GM12878 (cell line): ENCODE measurements around the gene IRF2. TPM values are rescaled to one million over a fixed set of nuclear protein-coding genes. Genes with fewer than 3 reads are reported as not detected.

Experiments
- ATAC-seq: fragments of 200-7000 bp; cut with Tn5 transposase; 3 replicates; pipeline ENCODE4 v1.9.1; 2020; ENCODE audit warnings: mild to moderate bottlenecking, moderate library complexity
- BruUV-seq: library from RNA; stranded (reverse); fragments of 400-500 nt; replicated peaks from 2 replicates; lab custom pipeline; 2021; lab: Mats Ljungman, UMichigan
- CTCF ChIA-PET: fragments of 300-600 bp; sonication (Branson Sonifier 250); formaldehyde crosslinking; extraction: SDS; loops from one replicate; lab custom pipeline; 2021; ENCODE audit warnings: inconsistent platforms; lab: Yijun Ruan, JAX
- POLR2A ChIA-PET: fragments of 350-600 bp; formaldehyde crosslinking; extraction: SDS; loops from one replicate; lab custom pipeline; 2021; ENCODE audit warnings: inconsistent platforms; lab: Charles Lee
- RAD21 ChIA-PET: fragments of 300-600 bp; sonication (Branson Sonifier 250); formaldehyde crosslinking; loops from one replicate; lab custom pipeline; 2023; ENCODE audit warnings: antibody characterized with exemption; ENCODE audit not compliant: unreplicated experiment; lab: Charles Lee
- SMC1A ChIA-PET: fragments of 300-600 bp; sonication (Branson Sonifier 250); formaldehyde crosslinking; loops from one replicate; lab custom pipeline; 2023; ENCODE audit not compliant: unreplicated experiment, uncharacterized antibody; lab: Charles Lee
- DNase-seq: peaks from one replicate; pipeline ENCODE4 v3.0.0-alpha.2; 2011; ENCODE audit warnings: low read depth, low spot score
- FAIRE-seq: peaks from 3 replicates; lab custom pipeline; 2011; peaks lifted over from hg19 to GRCh38; lab: Jason Lieb, UNC
- H2AFZ ChIP-seq: 2 replicates; pipeline ENCODE4 v1.6.0; 2011; ENCODE audit warnings: low read depth, low read length, control low read depth; ENCODE audit not compliant: control insufficient read depth
- H3K27ac ChIP-seq: 2 replicates; pipeline ENCODE4 v1.5.1; 2011; ENCODE audit warnings: control low read depth; ENCODE audit not compliant: control insufficient read depth, insufficient read depth
- H3K27me3 ChIP-seq, 2 experiments: replicated peaks in 1 of 2; 2 replicates each; pipeline versions ENCODE4 v1.6.0 to v1.6.1; 2011; ENCODE audit warnings: low read length in 1 of 2; ENCODE audit not compliant: control insufficient read depth in 2 of 2, insufficient read depth in 2 of 2
- H3K36me3 ChIP-seq, 2 experiments: 2 replicates each; pipeline ENCODE4 v1.5.1; 2011; ENCODE audit warnings: low read length in 1 of 2; ENCODE audit not compliant: control insufficient read depth in 2 of 2, insufficient read depth in 2 of 2
- H3K4me1 ChIP-seq: 2 replicates; pipeline ENCODE4 v1.6.1; 2011; ENCODE audit warnings: mild to moderate bottlenecking, low read length, moderate library complexity, mixed read lengths; ENCODE audit not compliant: control insufficient read depth, insufficient read depth
- H3K4me2 ChIP-seq: 2 replicates; pipeline ENCODE4 v1.6.0; 2011; ENCODE audit warnings: control low read depth; ENCODE audit not compliant: control insufficient read depth, insufficient read depth
- H3K4me3 ChIP-seq: fragments of 200-600 bp; sonication (generic); 2 replicates; pipeline ENCODE4 v1.5.1; 2016
- H3K79me2 ChIP-seq: 2 replicates; pipeline ENCODE4 v1.6.0; 2011; ENCODE audit warnings: low read length; ENCODE audit not compliant: control insufficient read depth, insufficient read depth
- H3K9ac ChIP-seq: 2 replicates; pipeline ENCODE4 v1.8.0; 2011; ENCODE audit warnings: low read length, control low read depth, mixed read lengths; ENCODE audit not compliant: control insufficient read depth, insufficient read depth
- H3K9me3 ChIP-seq: replicated peaks from 3 replicates; pipeline ENCODE4 v1.5.1; 2011; ENCODE audit warnings: mild to moderate bottlenecking, low read length; ENCODE audit not compliant: control insufficient read depth, insufficient read depth
- H4K20me1 ChIP-seq: 2 replicates; pipeline ENCODE4 v1.6.0; 2011; ENCODE audit not compliant: control insufficient read depth, insufficient read depth
- FOXK2 ChIP-seq: fragments of 450-650 bp; IDR thresholded peaks from 2 replicates; pipeline ENCODE4 v1.6.1; 2017; ENCODE audit warnings: mild to moderate bottlenecking, moderate library complexity
- KDM1A ChIP-seq: fragments of 200-600 bp; sonication (generic); IDR thresholded peaks from 2 replicates; pipeline ENCODE4 v1.6.1; 2016; ENCODE audit warnings: borderline replicate concordance
- RB1 ChIP-seq: fragments of 450-650 bp; formaldehyde crosslinking; IDR thresholded peaks from 2 replicates; pipeline ENCODE4 v1.6.1; 2017; ENCODE audit warnings: mild to moderate bottlenecking, borderline replicate concordance
- SREBF1 ChIP-seq: IDR thresholded peaks from 2 replicates; pipeline ENCODE4 v1.6.1; 2012; ENCODE audit warnings: mild to moderate bottlenecking, low read length
- ZNF217 ChIP-seq: fragments of 450-650 bp; IDR thresholded peaks from 2 replicates; pipeline ENCODE4 v1.6.1; 2017; ENCODE audit warnings: antibody characterized with exemption, mild to moderate bottlenecking
- WGBS: methylation state at CpG from one replicate; pipeline ENCODE4 v1.1.6; 2016; ENCODE audit warnings: low lambda C conversion rate; ENCODE audit not compliant: insufficient replicate concordance, insufficient coverage; ENCODE audit errors: missing lambda C conversion rate; 5-methylcytosine and 5-hydroxymethylcytosine counted together
- in situ Hi-C: fragments of 300-500 bp; cut with MboI; formaldehyde crosslinking; loops from 9 replicates; pipeline ENCODE4 v1.14.3; 2018; ENCODE audit warnings: mixed read lengths
- intact Hi-C: fragments of 100-400 bp; cut with micrococcal nuclease; formaldehyde crosslinking; loops from one replicate; pipeline ENCODE4 v1.14.2; 2022; ENCODE audit not compliant: unreplicated experiment
- polyA plus RNA-seq, 11 experiments: library from polyadenylated mRNA; depleted of rRNA in 4 of 11; unstranded in 6 of 11; stranded (reverse) in 5 of 11; fragments of >200 nt; fragmentation: Nextera tagmentation in 4 of 11; fragmentation: Illumina TruSeq in 1 of 11; extraction: Ambion mirVana in 4 of 11; extraction: Trizol in 1 of 11; gene quantifications; 1 replicate in 1 of 11; 2 replicates in 10 of 11; pipeline versions ENCODE4 v1.2.1 to v1.2.3, GENCODE V29; 2011 to 2016; ENCODE audit warnings: inconsistent platforms in 2 of 11, missing spikeins in 2 of 11, low read depth in 1 of 11
- total RNA-seq, 4 experiments: library from RNA; depleted of rRNA in 3 of 4; stranded (reverse); fragments of >200 nt in 3 of 4; fragmentation: Illumina TruSeq in 1 of 4; extraction: Trizol in 1 of 4; gene quantifications; 2 replicates each; pipeline versions ENCODE4 v1.2.1 to v1.2.3, GENCODE V29; 2013 to 2021
- TF ChIP-seq, protein P1 (sequence below): IDR thresholded peaks from 2 replicates; pipeline ENCODE4 v1.6.1; 2012; ENCODE audit warnings: low read depth, low read length, improper control_type of control experiment
- TF ChIP-seq, protein P2 (sequence below): fragments of 450-650 bp; IDR thresholded peaks from 2 replicates; pipeline ENCODE4 v1.6.1; 2017; ENCODE audit warnings: mild to moderate bottlenecking
- TF ChIP-seq, protein P3 (sequence below): fragments of 150-350 bp; IDR thresholded peaks from 2 replicates; pipeline ENCODE4 v1.6.1; 2016; ENCODE audit warnings: low read depth, low read length
- TF ChIP-seq, protein P4 (sequence below): IDR thresholded peaks from 2 replicates; pipeline ENCODE4 v1.6.1; 2012; ENCODE audit warnings: low read length, inconsistent platforms
- TF ChIP-seq, protein P5 (sequence below): IDR thresholded peaks from 2 replicates; pipeline ENCODE4 v1.6.1; 2011; ENCODE audit warnings: borderline replicate concordance, low read depth, mild to moderate bottlenecking, moderate library complexity, mixed read lengths, low read length; ENCODE audit not compliant: insufficient read depth; ENCODE audit errors: extremely low read length

IRF2 gene
- total and polyA plus RNA-seq, 10 of the 15 experiments (the other 5 are each of a cell fraction or from before 2014, with no cell fraction given): 45.1 to 99.3 (median 58.9) TPM

DNA sequence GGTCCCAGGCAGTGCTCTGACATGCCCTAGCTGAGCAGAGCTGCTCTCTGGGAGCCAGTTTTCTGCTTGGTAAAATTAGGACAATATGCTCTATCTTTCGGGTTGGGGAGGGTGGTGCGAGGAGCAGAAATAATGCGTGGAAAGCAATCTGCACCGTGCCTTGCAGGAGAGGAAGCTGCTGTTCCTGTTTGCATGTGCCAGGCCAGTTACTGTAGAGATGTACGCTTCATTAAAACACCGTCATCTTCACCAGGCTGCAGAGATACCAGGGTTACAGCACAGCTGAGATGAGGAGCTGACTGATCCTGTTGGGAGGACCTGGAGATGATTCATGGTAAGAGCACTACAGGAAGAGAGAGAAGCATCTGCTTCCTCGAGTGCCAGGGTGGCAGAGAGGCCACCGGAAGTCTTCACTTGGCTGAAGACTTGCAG is 29.5 kb upstream of the IRF2 start:
- DNase-seq: no peak
- FAIRE-seq: no peak
- ChIA-PET POLR2A (interaction anchor here (0.6 to 1.2 kb wide), 3 partner anchors 8 to 185 kb away, joined by 3 read pairs; no protein-coding TSS in a partner anchor), RAD21 (interaction anchor here (1.4 kb wide), 1 partner anchor 11 kb away, joined by 5 read pairs; no protein-coding TSS in a partner anchor), CTCF (interaction anchor here (1.1 kb wide), 1 partner anchor 10 kb away, joined by 3 read pairs; no protein-coding TSS in a partner anchor), SMC1A (interaction anchor here (0.6 to 1.5 kb wide), 3 partner anchors 8 to 22 kb away, joined by 3 to 5 read pairs (median 3); no protein-coding TSS in a partner anchor)
- intact Hi-C loops: no loop called here
- Histone ChIP-seq H3K9me3 (no peaks in the 10 kb centered on the region; the same call in 1 of the 3 replicates), H3K36me3 (no peaks in the 10 kb centered on the region), H3K9ac (no peak overlapping the region), H3K27me3 (no peaks in the 10 kb centered on the region), H3K4me1 (peaks cover 30% of the 10 kb centered on the region), H4K20me1 (no peaks in the 10 kb centered on the region), H3K4me3 (no peak overlapping the region), H3K79me2 (no peaks in the 10 kb centered on the region), H2AFZ (peak overlapping the region; percentile 68), H3K27ac (no peak overlapping the region), H3K4me2 (0 out of 2 replicates have a peak overlapping the region, but pooled peaks have one; percentile 4)
- in situ Hi-C loops: no loop called here
- ATAC-seq: no peak
- TF ChIP-seq, protein P1, sequence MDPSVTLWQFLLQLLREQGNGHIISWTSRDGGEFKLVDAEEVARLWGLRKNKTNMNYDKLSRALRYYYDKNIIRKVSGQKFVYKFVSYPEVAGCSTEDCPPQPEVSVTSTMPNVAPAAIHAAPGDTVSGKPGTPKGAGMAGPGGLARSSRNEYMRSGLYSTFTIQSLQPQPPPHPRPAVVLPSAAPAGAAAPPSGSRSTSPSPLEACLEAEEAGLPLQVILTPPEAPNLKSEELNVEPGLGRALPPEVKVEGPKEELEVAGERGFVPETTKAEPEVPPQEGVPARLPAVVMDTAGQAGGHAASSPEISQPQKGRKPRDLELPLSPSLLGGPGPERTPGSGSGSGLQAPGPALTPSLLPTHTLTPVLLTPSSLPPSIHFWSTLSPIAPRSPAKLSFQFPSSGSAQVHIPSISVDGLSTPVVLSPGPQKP: no peak
- no peak for TF ChIP-seq SREBF1
- no peak for TF ChIP-seq FOXK2
- TF ChIP-seq, protein P2, sequence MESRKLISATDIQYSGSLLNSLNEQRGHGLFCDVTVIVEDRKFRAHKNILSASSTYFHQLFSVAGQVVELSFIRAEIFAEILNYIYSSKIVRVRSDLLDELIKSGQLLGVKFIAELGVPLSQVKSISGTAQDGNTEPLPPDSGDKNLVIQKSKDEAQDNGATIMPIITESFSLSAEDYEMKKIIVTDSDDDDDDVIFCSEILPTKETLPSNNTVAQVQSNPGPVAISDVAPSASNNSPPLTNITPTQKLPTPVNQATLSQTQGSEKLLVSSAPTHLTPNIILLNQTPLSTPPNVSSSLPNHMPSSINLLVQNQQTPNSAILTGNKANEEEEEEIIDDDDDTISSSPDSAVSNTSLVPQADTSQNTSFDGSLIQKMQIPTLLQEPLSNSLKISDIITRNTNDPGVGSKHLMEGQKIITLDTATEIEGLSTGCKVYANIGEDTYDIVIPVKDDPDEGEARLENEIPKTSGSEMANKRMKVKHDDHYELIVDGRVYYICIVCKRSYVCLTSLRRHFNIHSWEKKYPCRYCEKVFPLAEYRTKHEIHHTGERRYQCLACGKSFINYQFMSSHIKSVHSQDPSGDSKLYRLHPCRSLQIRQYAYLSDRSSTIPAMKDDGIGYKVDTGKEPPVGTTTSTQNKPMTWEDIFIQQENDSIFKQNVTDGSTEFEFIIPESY: no peak
- TF ChIP-seq, protein P3, sequence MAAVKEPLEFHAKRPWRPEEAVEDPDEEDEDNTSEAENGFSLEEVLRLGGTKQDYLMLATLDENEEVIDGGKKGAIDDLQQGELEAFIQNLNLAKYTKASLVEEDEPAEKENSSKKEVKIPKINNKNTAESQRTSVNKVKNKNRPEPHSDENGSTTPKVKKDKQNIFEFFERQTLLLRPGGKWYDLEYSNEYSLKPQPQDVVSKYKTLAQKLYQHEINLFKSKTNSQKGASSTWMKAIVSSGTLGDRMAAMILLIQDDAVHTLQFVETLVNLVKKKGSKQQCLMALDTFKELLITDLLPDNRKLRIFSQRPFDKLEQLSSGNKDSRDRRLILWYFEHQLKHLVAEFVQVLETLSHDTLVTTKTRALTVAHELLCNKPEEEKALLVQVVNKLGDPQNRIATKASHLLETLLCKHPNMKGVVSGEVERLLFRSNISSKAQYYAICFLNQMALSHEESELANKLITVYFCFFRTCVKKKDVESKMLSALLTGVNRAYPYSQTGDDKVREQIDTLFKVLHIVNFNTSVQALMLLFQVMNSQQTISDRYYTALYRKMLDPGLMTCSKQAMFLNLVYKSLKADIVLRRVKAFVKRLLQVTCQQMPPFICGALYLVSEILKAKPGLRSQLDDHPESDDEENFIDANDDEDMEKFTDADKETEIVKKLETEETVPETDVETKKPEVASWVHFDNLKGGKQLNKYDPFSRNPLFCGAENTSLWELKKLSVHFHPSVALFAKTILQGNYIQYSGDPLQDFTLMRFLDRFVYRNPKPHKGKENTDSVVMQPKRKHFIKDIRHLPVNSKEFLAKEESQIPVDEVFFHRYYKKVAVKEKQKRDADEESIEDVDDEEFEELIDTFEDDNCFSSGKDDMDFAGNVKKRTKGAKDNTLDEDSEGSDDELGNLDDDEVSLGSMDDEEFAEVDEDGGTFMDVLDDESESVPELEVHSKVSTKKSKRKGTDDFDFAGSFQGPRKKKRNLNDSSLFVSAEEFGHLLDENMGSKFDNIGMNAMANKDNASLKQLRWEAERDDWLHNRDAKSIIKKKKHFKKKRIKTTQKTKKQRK: no peak
- TF ChIP-seq ZNF217: no peak
- TF ChIP-seq RB1: no peak
- TF ChIP-seq KDM1A: no peak
- TF ChIP-seq, protein P4, sequence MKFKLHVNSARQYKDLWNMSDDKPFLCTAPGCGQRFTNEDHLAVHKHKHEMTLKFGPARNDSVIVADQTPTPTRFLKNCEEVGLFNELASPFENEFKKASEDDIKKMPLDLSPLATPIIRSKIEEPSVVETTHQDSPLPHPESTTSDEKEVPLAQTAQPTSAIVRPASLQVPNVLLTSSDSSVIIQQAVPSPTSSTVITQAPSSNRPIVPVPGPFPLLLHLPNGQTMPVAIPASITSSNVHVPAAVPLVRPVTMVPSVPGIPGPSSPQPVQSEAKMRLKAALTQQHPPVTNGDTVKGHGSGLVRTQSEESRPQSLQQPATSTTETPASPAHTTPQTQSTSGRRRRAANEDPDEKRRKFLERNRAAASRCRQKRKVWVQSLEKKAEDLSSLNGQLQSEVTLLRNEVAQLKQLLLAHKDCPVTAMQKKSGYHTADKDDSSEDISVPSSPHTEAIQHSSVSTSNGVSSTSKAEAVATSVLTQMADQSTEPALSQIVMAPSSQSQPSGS: no peak
- TF ChIP-seq, protein P5, sequence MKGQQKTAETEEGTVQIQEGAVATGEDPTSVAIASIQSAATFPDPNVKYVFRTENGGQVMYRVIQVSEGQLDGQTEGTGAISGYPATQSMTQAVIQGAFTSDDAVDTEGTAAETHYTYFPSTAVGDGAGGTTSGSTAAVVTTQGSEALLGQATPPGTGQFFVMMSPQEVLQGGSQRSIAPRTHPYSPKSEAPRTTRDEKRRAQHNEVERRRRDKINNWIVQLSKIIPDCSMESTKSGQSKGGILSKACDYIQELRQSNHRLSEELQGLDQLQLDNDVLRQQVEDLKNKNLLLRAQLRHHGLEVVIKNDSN: no peak
- no TSS peak for BruUV-seq
- WGBS: 15% methylated on average over 8 of the region's 8 CpGs
